B cell (primary cell): ENCODE data around the gene RNF38. TPM values are rescaled to one million over a fixed set of nuclear protein-coding genes. Genes with fewer than 3 reads are reported as not detected.

ENCODE experiments used
- ATAC-seq: fragments of 200-7000 bp; cut with Tn5 transposase; one replicate; pipeline ENCODE4 v1.10.0; 2021; ENCODE audit warnings: low read depth, mild to moderate bottlenecking, moderate number of reproducible peaks, moderate library complexity
- CTCF ChIA-PET: fragments of 350-600 bp; sonication (Branson Sonifier 250); formaldehyde crosslinking; loops from one replicate; lab custom pipeline; 2021; ENCODE audit warnings: antibody characterized with exemption, inconsistent platforms; lab: Charles Lee
- POLR2A ChIA-PET: fragments of 350-600 bp; sonication (Branson Sonifier 250); formaldehyde crosslinking; loops from one replicate; lab custom pipeline; 2021; ENCODE audit warnings: antibody characterized with exemption; lab: Charles Lee
- DNase-seq: peaks from one replicate; pipeline ENCODE4 v3.0.0; 2013
- H2AFZ ChIP-seq: 2 replicates; pipeline ENCODE4 v1.6.1; 2012; ENCODE audit warnings: mild to moderate bottlenecking, low read depth, low read length; ENCODE audit not compliant: insufficient read depth, poor library complexity, severe bottlenecking
- H3K27ac ChIP-seq, 2 donors: 1 replicate in 1 of 2; 2 replicates in 1 of 2; pipeline ENCODE4 v1.5.1; 2012 to 2013; ENCODE audit warnings: low read length in 2 of 2, mild to moderate bottlenecking in 2 of 2, moderate library complexity in 1 of 2
- H3K27me3 ChIP-seq, 4 experiments: fragments of 200-600 bp in 1 of 4; sonication (generic) in 1 of 4; replicated peaks in 1 of 4; 1 replicate in 2 of 4; 2 replicates in 2 of 4; pipeline versions ENCODE4 v1.6.1 to v1.7.0; 2013 to 2016; ENCODE audit warnings: low read length in 3 of 4, mild to moderate bottlenecking in 2 of 4, mixed read lengths in 1 of 4, moderate library complexity in 1 of 4; ENCODE audit not compliant: insufficient read depth in 4 of 4, control insufficient read depth in 3 of 4; ENCODE audit errors: control extremely low read depth in 1 of 4
- H3K36me3 ChIP-seq, 2 experiments: replicated peaks in 1 of 2; 1 replicate in 1 of 2; 2 replicates in 1 of 2; pipeline versions ENCODE4 v1.6.1 to v1.7.1; 2013; ENCODE audit warnings: low read length in 1 of 2; ENCODE audit not compliant: insufficient read depth in 2 of 2, control insufficient read depth in 1 of 2; ENCODE audit errors: control extremely low read depth in 1 of 2, extremely low read depth in 1 of 2
- H3K4me1 ChIP-seq, 2 donors: fragments of 200-600 bp in 1 of 2; sonication (generic) in 1 of 2; 1 replicate in 1 of 2; 2 replicates in 1 of 2; pipeline versions ENCODE4 v1.5.1 to v1.6.1; 2013 to 2017; ENCODE audit warnings: low read length in 2 of 2; ENCODE audit not compliant: control insufficient read depth in 2 of 2, insufficient read depth in 2 of 2
- H3K4me2 ChIP-seq: replicated peaks from 2 replicates; pipeline ENCODE3; 2012; ENCODE audit warnings: mild to moderate bottlenecking, low read depth, low read length; ENCODE audit not compliant: poor library complexity, severe bottlenecking
- H3K4me3 ChIP-seq, 5 experiments: fragments of 200-600 bp in 1 of 5; sonication (generic) in 1 of 5; 1 replicate in 3 of 5; 2 replicates in 2 of 5; pipeline versions ENCODE4 v1.5.1 to v1.7.0; 2011 to 2016; ENCODE audit warnings: low read length in 4 of 5, mild to moderate bottlenecking in 4 of 5, low read depth in 2 of 5, control low read depth in 1 of 5, moderate library complexity in 1 of 5; ENCODE audit not compliant: insufficient read depth in 1 of 5; ENCODE audit errors: control extremely low read depth in 1 of 5, extremely low read depth in 1 of 5
- H3K79me2 ChIP-seq: fragments of 200-600 bp; sonication (generic); one replicate; pipeline ENCODE4 v1.6.0; 2016; ENCODE audit warnings: low read length; ENCODE audit not compliant: control insufficient read depth, insufficient read depth
- H3K9ac ChIP-seq: fragments of 200-600 bp; sonication (generic); 2 replicates; pipeline ENCODE4 v1.6.1; 2017; ENCODE audit warnings: mild to moderate bottlenecking, low read length, moderate library complexity
- H3K9me3 ChIP-seq, 3 donors: one replicate each; pipeline versions ENCODE4 v1.6.1 to v1.7.1; 2013; ENCODE audit warnings: low read length in 2 of 3; ENCODE audit not compliant: control insufficient read depth in 2 of 3, insufficient read depth in 1 of 3; ENCODE audit errors: control extremely low read depth in 1 of 3
- H4K20me1 ChIP-seq: 2 replicates; pipeline ENCODE4 v1.6.0; 2012; ENCODE audit warnings: mild to moderate bottlenecking, low read length; ENCODE audit not compliant: insufficient read depth, control insufficient read depth, poor library complexity, severe bottlenecking
- H3K27ac Mint-ChIP-seq: one replicate; pipeline ENCODE4 v1.8.0; 2021; ENCODE audit warnings: mixed read lengths
- H3K27me3 Mint-ChIP-seq: one replicate; pipeline ENCODE4 v1.8.0; 2021; ENCODE audit warnings: mixed read lengths
- H3K4me1 Mint-ChIP-seq: one replicate; pipeline ENCODE4 v1.8.0; 2021; ENCODE audit warnings: mixed read lengths
- H3K4me3 Mint-ChIP-seq: one replicate; pipeline ENCODE4 v1.8.0; 2021; ENCODE audit warnings: mixed read lengths
- H3K9me3 Mint-ChIP-seq: one replicate; pipeline ENCODE4 v1.8.0; 2022; ENCODE audit warnings: mixed read lengths; ENCODE audit not compliant: insufficient read depth
- EZH2 ChIP-seq: IDR thresholded peaks from 2 replicates; pipeline ENCODE4 v1.6.1; 2012; ENCODE audit warnings: borderline replicate concordance, low read depth, mild to moderate bottlenecking, moderate library complexity, low read length; ENCODE audit not compliant: insufficient read depth, poor library complexity, severe bottlenecking
- WGBS: methylation state at CpG from one replicate; pipeline ENCODE4 v1.1.5; 2013; ENCODE audit warnings: missing lambda C conversion rate; ENCODE audit not compliant: insufficient coverage; 5-methylcytosine and 5-hydroxymethylcytosine counted together
- intact Hi-C: fragments of 100-400 bp; cut with micrococcal nuclease; formaldehyde crosslinking; loops from one replicate; pipeline ENCODE4 v1.10.0; 2022
- polyA plus RNA-seq: library from polyadenylated mRNA; depleted of rRNA; stranded (reverse); fragments of >200 nt; gene quantifications from 2 replicates; pipeline ENCODE4 v1.2.3, GENCODE V29; 2012
- total RNA-seq, 2 donors: library from RNA; stranded (reverse); fragments of 120-200 nt in 1 of 2; gene quantifications; 1 replicate in 1 of 2; 2 replicates in 1 of 2; pipeline versions ENCODE4 v1.2.3 to v1.2.4, GENCODE V29; 2013 to 2022
- TF ChIP-seq, protein P1 (sequence below): fragments of 200-600 bp; IDR thresholded peaks from one replicate; pipeline ENCODE4 v1.8.0; 2022; ENCODE audit warnings: antibody characterized with exemption, mild to moderate bottlenecking

Gene RNF38
- total and polyA plus RNA-seq, 2 donors (not counting 1 experiment from before 2014, with no cell fraction given) = 25.2 to 81.6 TPM

GRCh38 chr9:36317766-36318165, 82.3 kb downstream of the RNF38 start:
- Histone ChIP-seq H3K79me2 (no peaks in the 10 kb centered on the region), H3K27ac (no peak overlapping the region), H3K9me3 (no peaks in the 10 kb centered on the region), H3K27me3 (peaks cover 0 to 10% (median 0%) of the 10 kb centered on the region in 4 experiments), H4K20me1 (no peaks in the 10 kb centered on the region), H3K4me1 (no peaks in the 10 kb centered on the region), H3K4me3 (no peak overlapping the region), H3K9ac (no peak overlapping the region), H3K36me3 (no peaks in the 10 kb centered on the region), H3K4me2 (no peak overlapping the region), H2AFZ (no peak overlapping the region)
- H3K4me1 Mint-ChIP-seq = no peaks in the 10 kb centered on the region
- no peak for ATAC-seq
- intact Hi-C loops = no loop called here
- 42% methylated on average over 2 of the region's 6 CpGs for WGBS
- TF ChIP-seq, protein P1, sequence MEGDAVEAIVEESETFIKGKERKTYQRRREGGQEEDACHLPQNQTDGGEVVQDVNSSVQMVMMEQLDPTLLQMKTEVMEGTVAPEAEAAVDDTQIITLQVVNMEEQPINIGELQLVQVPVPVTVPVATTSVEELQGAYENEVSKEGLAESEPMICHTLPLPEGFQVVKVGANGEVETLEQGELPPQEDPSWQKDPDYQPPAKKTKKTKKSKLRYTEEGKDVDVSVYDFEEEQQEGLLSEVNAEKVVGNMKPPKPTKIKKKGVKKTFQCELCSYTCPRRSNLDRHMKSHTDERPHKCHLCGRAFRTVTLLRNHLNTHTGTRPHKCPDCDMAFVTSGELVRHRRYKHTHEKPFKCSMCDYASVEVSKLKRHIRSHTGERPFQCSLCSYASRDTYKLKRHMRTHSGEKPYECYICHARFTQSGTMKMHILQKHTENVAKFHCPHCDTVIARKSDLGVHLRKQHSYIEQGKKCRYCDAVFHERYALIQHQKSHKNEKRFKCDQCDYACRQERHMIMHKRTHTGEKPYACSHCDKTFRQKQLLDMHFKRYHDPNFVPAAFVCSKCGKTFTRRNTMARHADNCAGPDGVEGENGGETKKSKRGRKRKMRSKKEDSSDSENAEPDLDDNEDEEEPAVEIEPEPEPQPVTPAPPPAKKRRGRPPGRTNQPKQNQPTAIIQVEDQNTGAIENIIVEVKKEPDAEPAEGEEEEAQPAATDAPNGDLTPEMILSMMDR = no peak
- TF ChIP-seq EZH2 = no peak
- no peak overlapping the region for H3K4me3 Mint-ChIP-seq
- POLR2A ChIA-PET = no interaction called here
- H3K9me3 Mint-ChIP-seq = no peaks in the 10 kb centered on the region
- H3K27ac Mint-ChIP-seq = no peak overlapping the region
- CTCF ChIA-PET = interaction anchor here (2.9 kb wide), 1 partner anchor 10 kb away, joined by 12 read pairs; no protein-coding TSS in a partner anchor
- H3K27me3 Mint-ChIP-seq = peaks cover 3% of the 10 kb centered on the region
- DNase-seq = no peak

DNA sequence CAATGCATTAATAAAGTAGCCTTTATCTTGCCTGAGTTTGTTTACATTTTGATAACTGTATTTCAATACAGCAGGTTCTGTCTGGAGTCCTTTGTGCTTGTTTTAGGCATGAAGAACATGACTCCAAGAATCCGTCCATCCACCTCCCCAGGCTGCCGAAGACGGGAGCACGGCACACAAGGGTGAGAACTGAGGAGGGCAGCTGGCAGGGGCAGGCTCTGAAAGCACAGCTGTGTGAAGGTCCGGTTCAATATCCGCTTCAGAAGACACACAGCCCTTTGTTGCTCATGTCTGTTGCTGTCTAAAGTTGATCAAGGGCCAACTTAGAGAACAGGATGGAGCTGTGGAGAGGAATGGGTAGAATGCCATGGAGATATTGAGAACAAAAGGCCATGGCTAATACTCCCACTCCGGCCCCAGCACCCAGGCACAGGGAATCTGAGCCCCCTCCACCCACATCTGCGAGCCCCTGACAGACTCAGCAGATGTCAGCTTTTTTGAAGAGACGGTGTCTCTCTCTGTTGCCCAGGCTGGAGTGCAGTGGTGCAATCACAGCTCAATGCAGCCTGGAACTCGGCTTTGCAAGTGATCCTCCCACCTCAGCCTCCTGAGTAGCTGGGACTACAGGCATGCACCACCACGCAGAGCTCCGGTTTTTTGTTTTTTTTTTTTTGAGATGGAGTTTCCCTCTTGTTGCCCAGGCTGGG, 83.3 kb downstream of the RNF38 start:
- H3K9me3 ChIP-seq = no peaks in the 10 kb centered on the region
- ATAC-seq = no peak
- POLR2A ChIA-PET = no interaction called here
- no peak overlapping the region for H3K4me3 ChIP-seq
- no peaks in the 10 kb centered on the region for H3K4me1 ChIP-seq
- no peak overlapping the region for H2AFZ ChIP-seq
- Mint-ChIP-seq H3K27me3 (peaks cover 3% of the 10 kb centered on the region), H3K27ac (no peak overlapping the region), H3K4me3 (no peak overlapping the region), H3K9me3 (no peaks in the 10 kb centered on the region), H3K4me1 (no peaks in the 10 kb centered on the region)
- no peaks in the 10 kb centered on the region for H3K79me2 ChIP-seq
- H3K27ac ChIP-seq = no peak overlapping the region
- H3K4me2 ChIP-seq = no peak overlapping the region
- no peaks in the 10 kb centered on the region for H3K36me3 ChIP-seq
- TF ChIP-seq EZH2 = no peak
- TF ChIP-seq, protein P1 = no peak
- CTCF ChIA-PET = interaction anchor here (2.9 kb wide), 1 partner anchor 11 kb away, joined by 12 read pairs; no protein-coding TSS in a partner anchor
- intact Hi-C loops = no loop called here
- no peaks in the 10 kb centered on the region for H4K20me1 ChIP-seq
- no peak for DNase-seq
- peaks cover 0 to 10% (median 0%) of the 10 kb centered on the region in 4 experiments for H3K27me3 ChIP-seq
- WGBS = 94% methylated on average over 12 of the region's 12 CpGs
- no peak overlapping the region for H3K9ac ChIP-seq
